Activated T-cell treated with anti-CD3 and anti-CD28 coated beads for 4 hours (primary cell): Measurements from ENCODE around the gene CEP131.
"Not testable (repeated sequence)": the region's sequence is repeated elsewhere in the genome, so short reads cannot be mapped to it uniquely, and the experiment has no call there.

Experiments
- DNase-seq: peaks from one replicate; pipeline ENCODE4 v3.0.0-alpha.2; 2020

The CEP131 gene

GRCh38 chr17:81238490-81238814 lies 15.7 kb upstream of the CEP131 start:
- DNase-seq, result no peak

DNA sequence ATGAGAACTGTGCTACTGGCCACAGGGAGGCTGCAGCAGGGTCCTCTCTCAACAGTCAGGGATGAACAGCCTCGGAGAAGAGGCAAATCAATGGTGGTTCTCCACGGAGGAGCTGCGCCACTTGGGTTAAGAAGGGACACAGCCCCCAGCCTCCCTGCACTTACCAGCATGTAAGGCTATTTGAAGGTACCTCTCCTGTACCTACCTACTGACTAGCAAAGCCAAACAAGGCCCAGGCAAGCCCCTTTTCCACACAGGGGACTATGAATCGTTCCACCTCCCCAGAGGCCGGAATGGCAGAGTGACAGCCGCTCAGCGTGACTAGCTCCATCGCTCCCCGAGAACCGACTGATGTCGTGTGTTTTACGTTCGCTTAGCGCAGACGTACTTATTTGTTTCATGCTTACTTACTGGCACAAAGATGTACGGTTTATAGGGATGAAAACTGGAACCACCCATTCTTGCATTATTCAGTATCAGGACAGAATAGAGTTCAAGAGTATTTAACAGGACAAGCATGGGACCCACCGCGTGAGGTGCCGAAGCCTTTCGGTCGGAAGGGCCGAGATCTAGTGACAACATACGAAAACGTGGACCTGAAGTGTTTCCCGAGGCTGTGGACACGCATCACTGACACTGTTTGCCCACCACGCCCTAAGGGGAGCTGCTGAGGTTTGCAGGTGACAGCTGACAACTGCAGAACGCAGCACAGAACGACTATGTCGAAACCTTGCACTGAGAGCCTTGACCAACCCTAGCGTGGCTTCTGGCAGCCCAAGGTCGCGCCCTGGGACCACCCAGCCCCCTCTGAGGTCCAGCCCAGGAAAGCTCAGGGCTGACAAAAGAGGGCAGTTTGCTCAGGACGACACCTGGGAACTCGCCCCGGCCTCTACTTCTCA lies 15.1 kb upstream of the CEP131 start:
- no peak for DNase-seq

DNA sequence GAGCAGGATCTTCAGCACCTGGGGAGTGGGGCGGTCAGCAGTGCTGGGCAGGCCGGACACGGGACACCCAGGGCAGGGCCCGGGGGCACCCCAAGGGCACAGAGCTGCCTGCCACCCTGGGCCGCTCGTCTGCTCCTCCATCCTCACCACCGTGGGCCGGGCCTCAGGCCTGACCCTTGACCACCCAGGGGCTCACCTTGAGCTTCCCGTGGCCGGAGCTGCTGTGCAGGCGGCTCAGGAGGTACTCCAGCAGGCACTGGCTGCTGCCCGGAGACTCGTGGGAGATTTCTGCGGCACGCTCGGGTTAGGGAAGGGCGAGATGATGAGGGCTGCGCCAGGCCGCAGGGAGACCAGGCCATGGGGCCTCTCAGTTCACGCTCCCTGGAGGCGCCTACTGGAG lies 14.0 kb upstream of the CEP131 start:
- no peak for DNase-seq

DNA sequence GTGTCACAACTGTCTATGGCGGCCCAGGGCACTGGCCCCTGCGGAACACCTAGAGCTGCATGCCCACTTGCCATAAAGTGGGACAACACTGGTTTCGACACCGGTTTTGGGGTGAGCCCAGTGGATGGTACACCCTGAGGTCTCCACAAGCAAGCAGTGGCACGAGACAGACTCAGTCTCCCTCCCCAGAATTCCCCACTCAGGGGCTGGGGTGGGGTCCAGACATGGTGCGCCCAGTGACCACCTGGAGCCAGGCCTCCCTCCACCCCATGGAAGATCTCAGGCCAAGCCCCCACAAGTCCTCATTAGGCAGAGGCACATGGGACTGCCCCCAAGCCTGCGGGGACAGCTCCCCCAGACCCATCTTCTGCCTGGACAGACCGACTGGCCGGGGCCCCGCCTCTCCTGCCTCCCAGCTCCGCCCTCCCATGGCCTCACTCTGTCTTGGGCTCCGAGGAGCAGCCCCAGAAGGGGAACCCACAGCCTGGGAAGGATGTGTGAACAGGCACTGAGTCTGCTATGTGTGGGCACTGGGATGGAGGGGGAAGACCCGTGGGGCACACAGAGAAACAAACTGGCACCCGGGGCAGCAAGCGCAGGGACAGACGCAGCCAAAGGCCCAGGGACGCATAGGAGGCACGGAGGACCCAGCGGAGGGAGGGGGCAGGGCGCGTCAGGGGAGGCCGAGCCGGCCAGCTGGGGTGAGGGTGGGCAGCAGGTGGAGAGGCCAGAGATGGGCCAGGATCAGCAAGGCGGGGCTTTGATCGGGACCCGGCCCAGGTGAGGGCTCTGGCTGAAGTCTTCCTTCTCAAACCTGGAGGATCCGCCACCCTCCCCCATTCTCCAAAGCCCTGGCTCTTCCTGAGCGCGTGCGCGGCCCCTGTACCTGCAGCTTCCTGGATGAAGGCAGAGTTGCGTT lies 13.3 kb upstream of the CEP131 start:
- no peak for DNase-seq

- DNase-seq, result no peak
These were observed 12.4 kb upstream of the CEP131 start for GRCh38 chr17:81234940-81235821.

DNA sequence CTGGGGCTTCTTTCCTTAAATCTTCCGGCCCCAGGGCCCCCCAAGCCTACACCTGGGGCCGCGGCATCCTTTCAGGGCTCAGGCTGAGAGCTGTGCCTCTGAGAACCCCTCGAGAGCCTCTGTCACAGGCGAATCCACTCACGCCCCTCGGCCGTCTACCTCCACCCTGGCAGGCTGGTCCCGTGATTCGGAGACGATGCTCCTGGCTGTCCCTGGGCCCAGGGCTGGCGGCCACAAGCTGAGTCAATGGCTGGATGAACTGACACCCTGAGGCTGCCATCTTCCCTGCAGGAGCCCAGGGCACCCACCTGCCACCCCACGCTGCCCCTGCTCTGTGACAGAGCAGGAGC lies 11.7 kb upstream of the CEP131 start:
- DNase-seq, result no peak

- DNase-seq, result no peak
These were observed 11.2 kb upstream of the CEP131 start for GRCh38 chr17:81233811-81234505.

- DNase-seq, result no peak
These were observed 10.6 kb upstream of the CEP131 start for GRCh38 chr17:81233316-81233715.

DNA sequence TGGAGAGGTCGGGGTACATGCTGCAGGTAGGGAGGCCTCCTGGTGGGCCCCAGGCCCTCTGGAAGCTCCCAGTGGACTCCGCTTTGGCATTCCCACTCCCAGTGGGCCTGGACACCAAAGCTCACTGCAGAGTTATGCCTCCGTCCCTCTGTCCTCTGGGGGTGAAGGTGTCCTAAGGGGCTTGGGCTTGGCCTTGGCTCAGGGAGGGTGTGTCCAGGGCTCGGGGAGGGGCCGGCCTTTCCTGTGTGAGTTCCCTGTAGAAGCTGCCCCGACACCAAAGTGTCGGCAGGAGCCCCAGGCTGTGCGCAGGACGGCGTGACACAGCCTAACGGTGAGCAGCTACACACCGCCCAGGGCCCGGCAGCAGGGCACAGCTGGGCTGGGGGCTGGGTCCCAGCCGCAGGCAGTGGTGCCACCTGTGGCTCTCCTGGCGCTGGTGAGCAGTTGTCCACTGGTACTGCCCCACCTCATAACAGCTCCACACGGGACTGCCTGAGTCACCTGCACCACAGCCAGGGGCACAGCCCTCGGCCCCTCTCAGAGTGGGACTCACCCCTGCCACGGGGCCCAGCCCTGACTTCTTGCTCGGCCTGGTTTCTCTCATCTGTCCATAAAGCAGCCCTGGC lies 10.0 kb upstream of the CEP131 start:
- DNase-seq, result no peak

DNA sequence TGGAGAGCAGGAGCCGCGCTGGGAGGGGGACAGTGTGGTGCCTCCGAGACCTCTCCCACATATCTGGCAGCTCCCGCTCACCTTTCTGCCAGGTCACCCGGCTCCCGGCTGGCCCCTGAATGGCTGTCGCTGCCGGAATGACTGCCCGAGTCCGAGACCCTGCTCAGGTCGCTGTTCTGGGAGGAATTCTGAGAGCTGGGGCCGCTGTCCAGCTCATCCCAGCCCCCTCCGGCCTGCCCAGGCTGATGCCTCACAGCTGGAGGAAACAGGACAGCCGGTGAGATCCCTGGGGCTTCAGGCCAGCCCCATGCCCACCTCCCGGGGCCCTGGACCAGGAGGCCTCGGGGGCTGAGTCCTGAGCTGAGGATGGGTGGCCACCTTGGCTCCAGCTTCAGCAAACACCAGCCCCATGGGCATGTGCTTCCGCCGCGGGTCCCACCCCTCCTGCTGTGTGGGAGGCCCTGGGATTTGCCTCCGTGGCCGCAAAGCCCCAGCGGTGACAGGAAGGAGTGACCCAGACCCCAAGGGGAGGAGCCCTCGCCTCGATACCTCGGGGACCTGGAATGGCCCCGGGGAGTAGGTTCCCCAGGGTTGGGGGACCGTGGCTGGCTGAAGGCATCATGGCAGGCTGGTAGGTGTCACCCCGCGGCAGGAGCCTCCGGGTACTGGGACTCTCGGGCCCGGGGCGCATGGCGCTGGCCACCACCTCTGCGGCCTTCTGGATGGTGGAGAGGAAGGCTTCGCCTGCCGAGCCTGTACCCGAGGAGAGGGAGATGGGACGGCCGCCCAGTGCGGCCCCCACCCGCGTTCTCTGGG lies 9.2 kb upstream of the CEP131 start:
- DNase-seq, result no peak

- DNase-seq, result no peak
These were observed 8.4 kb upstream of the CEP131 start for GRCh38 chr17:81231121-81231645.

DNA sequence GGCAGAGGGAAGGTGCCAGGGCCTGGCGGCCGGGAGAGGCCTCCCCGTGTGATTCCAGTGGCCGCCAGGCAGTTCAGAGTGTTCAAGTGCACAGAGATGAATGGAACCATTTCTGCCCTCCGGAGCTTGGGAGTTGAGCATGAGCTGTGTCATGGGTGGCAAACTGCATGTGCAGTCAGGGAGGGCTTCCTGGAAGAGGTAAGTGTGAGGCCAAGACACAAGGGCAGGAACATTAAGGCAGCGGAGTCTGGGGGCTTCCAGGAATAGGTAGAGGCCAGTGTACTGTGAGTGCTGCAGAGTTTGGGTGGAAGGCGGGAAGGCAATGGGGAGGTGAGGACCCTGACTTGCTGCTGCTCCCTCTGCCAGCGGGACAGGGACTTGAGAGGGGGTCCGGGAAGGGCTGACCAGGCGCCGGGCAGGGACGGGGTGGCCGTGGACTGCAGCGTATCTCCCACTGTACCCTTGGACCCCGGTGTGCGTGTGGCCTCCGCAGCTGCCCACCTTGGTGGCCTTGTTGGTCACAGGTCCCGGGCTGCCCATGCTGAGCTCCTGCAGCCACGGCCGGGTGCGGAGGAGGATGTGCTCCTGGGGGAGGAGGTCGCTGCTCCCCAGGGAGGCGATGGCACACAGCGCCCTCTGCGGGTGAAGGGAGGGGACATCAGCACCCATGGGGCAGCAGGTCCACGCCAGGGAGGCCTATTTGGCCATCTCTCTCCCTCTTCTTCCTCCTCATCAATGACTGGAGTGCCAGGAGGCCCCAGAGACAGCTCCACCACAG lies 7.5 kb upstream of the CEP131 start:
- DNase-seq, result no peak

DNA sequence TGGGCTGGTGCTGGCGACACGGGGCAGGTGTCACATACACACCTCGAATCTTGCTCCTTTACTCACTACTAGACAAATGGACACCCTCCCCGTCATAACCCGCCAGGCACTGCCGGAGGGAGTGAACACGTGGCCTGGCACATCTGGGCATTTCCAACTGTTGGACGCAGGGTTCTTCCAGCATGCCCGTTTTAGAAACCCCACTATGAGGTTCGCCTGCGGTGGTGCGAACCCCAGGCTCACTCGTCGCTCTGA lies 6.8 kb upstream of the CEP131 start:
- no peak for DNase-seq

DNA sequence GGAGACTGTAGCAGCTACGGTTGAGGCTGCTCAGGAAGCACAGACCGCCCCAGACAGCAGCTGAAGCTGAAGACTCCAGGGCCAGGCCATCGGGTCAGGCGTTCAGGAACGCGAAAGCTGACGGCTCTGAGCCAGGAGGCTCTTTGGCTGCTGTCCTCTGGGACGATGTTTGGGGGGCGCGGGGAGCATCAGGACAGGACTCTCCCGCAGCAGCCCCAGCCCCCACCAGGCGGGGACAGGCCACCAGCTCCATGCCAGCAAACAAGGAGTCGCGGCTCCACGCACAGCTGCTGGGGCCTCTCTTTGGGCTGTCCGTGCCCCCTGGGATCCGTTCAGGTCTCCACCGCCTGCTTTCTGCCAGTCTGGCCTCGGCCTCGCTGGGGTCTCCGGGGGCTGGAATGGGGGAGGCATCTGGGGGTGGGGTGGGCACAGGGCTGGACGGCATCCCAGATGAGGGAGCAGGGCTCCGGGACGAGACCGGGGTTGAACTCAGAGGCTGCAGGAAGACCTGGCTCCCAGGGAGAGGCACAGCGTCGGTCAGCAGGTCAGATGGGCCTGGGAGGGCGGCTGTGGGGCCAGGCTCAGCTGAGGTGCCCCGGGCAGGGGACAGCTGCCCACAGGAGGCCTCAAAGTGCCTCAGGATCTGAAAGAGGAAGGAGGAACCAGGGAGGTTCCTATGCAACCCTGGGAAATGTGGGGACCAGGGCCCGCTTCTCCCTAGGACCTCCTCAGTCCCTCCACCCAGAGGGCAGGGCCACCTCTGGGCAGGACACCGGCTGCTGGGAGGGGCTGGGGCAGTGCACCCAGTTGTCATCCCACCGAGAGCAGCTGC lies 6.3 kb upstream of the CEP131 start:
- DNase-seq, result no peak

DNA sequence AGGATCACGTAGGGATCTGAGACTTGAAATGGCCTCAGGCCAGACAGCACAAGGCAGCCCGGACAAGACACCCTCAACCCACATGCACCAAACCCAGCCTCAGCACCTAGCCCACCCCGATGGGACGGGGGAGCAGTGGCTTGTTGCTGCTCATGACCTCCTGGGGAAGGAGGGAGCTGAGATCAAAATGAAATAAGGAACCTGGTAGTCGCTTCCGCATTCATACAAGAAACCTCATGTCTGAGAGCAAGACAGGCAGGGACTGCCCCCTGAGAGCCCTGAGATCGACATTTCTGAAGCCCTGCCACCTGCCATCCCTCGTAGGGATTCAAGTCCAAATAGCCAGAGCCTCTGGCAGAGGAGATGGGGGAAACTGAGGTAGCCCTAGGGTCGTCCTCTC lies 5.7 kb upstream of the CEP131 start:
- no peak for DNase-seq

DNA sequence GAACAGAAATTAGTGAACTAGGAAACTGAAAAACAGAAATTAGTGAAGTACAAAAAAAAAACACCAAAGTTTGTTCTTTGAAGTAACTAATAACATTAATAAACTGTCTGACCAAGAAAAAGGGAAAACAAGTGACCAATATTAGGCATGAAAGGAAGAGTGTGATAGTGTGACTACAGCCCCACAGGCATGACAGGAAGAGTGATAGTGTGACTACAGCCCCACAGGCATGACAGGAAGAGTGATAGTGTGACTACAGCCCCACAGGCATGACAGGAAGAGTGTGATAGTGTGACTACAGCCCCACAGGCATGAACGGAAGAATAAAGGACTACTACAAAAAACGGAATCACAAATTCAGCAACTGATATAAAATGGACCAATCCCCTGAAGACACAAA lies 4.9 kb upstream of the CEP131 start:
- not testable (repeated sequence) for DNase-seq

DNA sequence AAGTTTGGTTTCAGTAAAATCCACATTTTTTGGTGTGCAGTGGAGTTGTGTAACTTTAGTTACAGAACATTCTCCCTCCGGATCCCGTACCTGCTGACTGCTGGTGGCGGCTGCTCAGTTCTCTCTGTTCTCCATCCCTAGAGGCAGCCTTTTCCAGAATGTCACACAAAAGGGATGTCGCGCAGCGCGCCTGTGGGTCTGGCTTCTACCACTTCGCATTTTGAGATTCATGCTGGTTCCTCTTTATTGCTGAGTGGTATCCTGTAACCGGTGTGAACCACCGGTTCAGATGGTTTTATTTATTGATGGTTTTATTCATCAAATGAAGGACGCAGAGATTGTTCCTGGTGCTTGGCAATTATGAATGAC lies 981 bp upstream of the CEP131 start:
- no peak for DNase-seq

- DNase-seq, result no peak
These were observed 202 bp downstream of the CEP131 start for GRCh38 chr17:81222620-81222905.

DNA sequence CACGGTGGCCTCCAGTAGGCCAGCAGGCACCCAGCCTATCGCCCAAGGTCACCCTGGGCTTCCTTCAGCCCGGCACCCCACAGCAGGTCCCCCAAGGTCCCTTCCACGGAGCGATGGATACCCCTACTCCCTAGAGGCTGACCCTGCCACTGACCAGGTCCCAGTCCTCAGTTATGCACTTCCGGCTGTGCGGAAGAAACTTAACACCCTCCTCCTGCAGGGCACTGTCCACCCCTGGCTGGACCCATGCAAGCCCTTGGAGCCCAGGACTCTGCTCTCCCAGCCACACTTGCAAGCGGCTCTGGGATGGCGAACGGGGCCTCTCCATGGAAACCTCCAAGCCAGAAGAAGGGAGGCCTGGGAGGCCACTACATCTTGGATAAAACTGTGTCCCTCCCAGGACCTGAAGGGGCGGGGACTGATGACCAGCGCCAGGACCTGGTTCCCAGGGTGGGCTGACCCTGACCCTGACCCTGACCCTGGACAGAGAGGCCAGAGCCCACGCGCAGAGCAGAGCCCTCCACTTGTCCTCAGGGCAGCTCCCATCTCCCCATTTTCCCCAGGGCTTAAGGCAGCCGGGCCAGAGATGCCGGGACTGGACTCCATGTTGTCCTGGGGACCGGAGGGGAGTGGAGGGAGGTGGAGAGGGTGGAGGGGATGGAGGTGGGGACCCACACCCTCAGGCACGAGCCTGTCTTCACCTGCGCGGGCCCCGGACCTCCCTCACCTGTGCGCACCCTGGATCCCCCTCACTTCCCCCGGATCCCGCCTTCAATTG lies 734 bp downstream of the CEP131 start:
- DNase-seq, result no peak
